HepG2 (cell line): ENCODE data around the gene TPI1. TPM values are rescaled to one million over a fixed set of nuclear protein-coding genes. Genes with fewer than 3 reads are reported as not detected.

Experiments used
- ATAC-seq: fragments of 200-7000 bp; cut with Tn5 transposase; 3 replicates; pipeline ENCODE4 v1.9.1; 2020; ENCODE audit warnings: mild to moderate bottlenecking, moderate library complexity
- BruUV-seq: library from RNA; stranded (reverse); fragments of 400-500 nt; replicated peaks from 2 replicates; lab custom pipeline; 2021; lab: Mats Ljungman, UMichigan
- CTCF ChIA-PET: fragments of 300-600 bp; formaldehyde crosslinking; extraction: SDS; loops from one replicate; lab custom pipeline; 2021; ENCODE audit warnings: low total read pairs, inconsistent platforms, low intra/inter-chr PET ratio; lab: Yijun Ruan, JAX
- POLR2A ChIA-PET: fragments of 350-600 bp; sonication (Branson Sonifier 250); formaldehyde crosslinking; loops from one replicate; lab custom pipeline; 2020; ENCODE audit warnings: antibody characterized with exemption, inconsistent platforms; lab: Yijun Ruan, JAX
- DNase-seq: peaks from one replicate; pipeline ENCODE4 v3.0.0-alpha.2; 2015; ENCODE audit warnings: low spot score
- FAIRE-seq: peaks from 3 replicates; lab custom pipeline; 2011; peaks lifted over from hg19 to GRCh38; lab: Jason Lieb, UNC
- H2AFZ ChIP-seq: one replicate; pipeline ENCODE4 v1.6.1; 2011; ENCODE audit warnings: low read length, inconsistent platforms
- H3K27ac ChIP-seq: fragments of 300-600 bp; 3 replicates; pipeline ENCODE4 v1.8.0; 2011; ENCODE audit warnings: mixed run types, mild to moderate bottlenecking, mixed read lengths, low read length, inconsistent platforms; ENCODE audit not compliant: insufficient read depth; ENCODE audit errors: extremely low read length
- H3K27me3 ChIP-seq, 2 experiments: fragments of 200-600 bp in 1 of 2; 2 replicates in 1 of 2; 3 replicates in 1 of 2; pipeline versions ENCODE4 v1.6.0 to v1.8.0; 2011; ENCODE audit warnings: low read length in 2 of 2, mild to moderate bottlenecking in 2 of 2, moderate library complexity in 2 of 2, inconsistent platforms in 1 of 2; ENCODE audit not compliant: insufficient read depth in 2 of 2, control insufficient read depth in 1 of 2
- H3K36me3 ChIP-seq, 2 experiments: fragments of 200-600 bp in 1 of 2; replicated peaks in 1 of 2; 2 replicates in 1 of 2; 3 replicates in 1 of 2; pipeline versions ENCODE4 v1.5.1 to v1.8.0; 2011; ENCODE audit warnings: low read length in 2 of 2, inconsistent platforms in 1 of 2; ENCODE audit not compliant: insufficient read depth in 2 of 2, control insufficient read depth in 1 of 2
- H3K4me1 ChIP-seq: 2 replicates; pipeline ENCODE4 v1.5.1; 2012; ENCODE audit warnings: low read length, inconsistent platforms; ENCODE audit not compliant: insufficient read depth
- H3K4me2 ChIP-seq: 2 replicates; pipeline ENCODE4 v1.6.0; 2011; ENCODE audit warnings: low read depth, low read length, inconsistent platforms
- H3K4me3 ChIP-seq, 3 experiments: fragments of 200-600 bp in 1 of 3; sonication (generic), shearing (Covaris generic) in 1 of 3; replicated peaks in 1 of 3; 2 replicates each; pipeline ENCODE4 v1.5.1; 2011 to 2016; ENCODE audit warnings: low read length in 3 of 3, inconsistent platforms in 2 of 3, low read depth in 2 of 3, mild to moderate bottlenecking in 2 of 3, control low read depth in 1 of 3, mixed read lengths in 1 of 3; ENCODE audit not compliant: insufficient read depth in 1 of 3
- H3K79me2 ChIP-seq: one replicate; pipeline ENCODE4 v1.6.1; 2011; ENCODE audit warnings: low read length, inconsistent platforms; ENCODE audit not compliant: insufficient read depth
- H3K9ac ChIP-seq: 2 replicates; pipeline ENCODE4 v1.6.0; 2011; ENCODE audit warnings: mild to moderate bottlenecking, low read depth, low read length, inconsistent platforms; ENCODE audit not compliant: insufficient read depth
- H3K9me3 ChIP-seq: 2 replicates; pipeline ENCODE4 v1.5.1; 2012; ENCODE audit warnings: mild to moderate bottlenecking, low read length
- H4K20me1 ChIP-seq: 2 replicates; pipeline ENCODE4 v1.6.0; 2011; ENCODE audit warnings: inconsistent platforms, mild to moderate bottlenecking, low read length, moderate library complexity; ENCODE audit not compliant: insufficient read depth
- DMAP1 ChIP-seq: IDR thresholded peaks from 2 replicates; pipeline ENCODE4 v1.6.1; 2016
- EEA1 ChIP-seq: sonication (generic); formaldehyde crosslinking; IDR thresholded peaks from 2 replicates; pipeline ENCODE4 v1.5.1; 2020; ENCODE audit warnings: mild to moderate bottlenecking, missing genetic modification reagents, borderline replicate concordance
- SOX6 ChIP-seq, 2 experiments: fragments of 450-650 bp in 1 of 2; sonication (generic) in 1 of 2; formaldehyde crosslinking in 1 of 2; IDR thresholded peaks; 2 replicates each; pipeline versions ENCODE4 v1.4.0 to v1.6.1; 2017 to 2020; ENCODE audit warnings: antibody characterized with exemption in 1 of 2, mild to moderate bottlenecking in 1 of 2, missing genetic modification reagents in 1 of 2
- ZFP41 ChIP-seq: sonication (generic); formaldehyde crosslinking; IDR thresholded peaks from 2 replicates; pipeline ENCODE4 v1.4.0; 2020; ENCODE audit warnings: mild to moderate bottlenecking, missing genetic modification reagents, borderline replicate concordance
- ZNF292 ChIP-seq: sonication (generic); formaldehyde crosslinking; IDR thresholded peaks from 2 replicates; pipeline ENCODE4 v1.8.1; 2022; ENCODE audit warnings: mild to moderate bottlenecking, low read depth, missing genetic modification reagents, borderline replicate concordance
- ZNF549 ChIP-seq: sonication (generic); formaldehyde crosslinking; IDR thresholded peaks from 2 replicates; pipeline ENCODE4 v1.5.0; 2020; ENCODE audit warnings: missing genetic modification reagents
- ZNF674 ChIP-seq: sonication (generic); formaldehyde crosslinking; IDR thresholded peaks from 2 replicates; pipeline ENCODE4 v1.5.0; 2020; ENCODE audit warnings: low read depth, mild to moderate bottlenecking, missing genetic modification reagents
- ZNF775 ChIP-seq: sonication (generic); formaldehyde crosslinking; IDR thresholded peaks from 2 replicates; pipeline ENCODE4 v1.4.0; 2020; ENCODE audit warnings: missing genetic modification reagents, mild to moderate bottlenecking, moderate library complexity, borderline replicate concordance
- WGBS: methylation state at CpG from one replicate; pipeline ENCODE4 v1.1.6; 2017; ENCODE audit warnings: low lambda C conversion rate; 5-methylcytosine and 5-hydroxymethylcytosine counted together
- in situ Hi-C: cut with HindIII; loops from 2 replicates; pipeline ENCODE4 v1.10.0; 2017; ENCODE audit warnings: low pct_unique_long_range_greater_than_20kb; ENCODE audit not compliant: extremely low pct_ligation_motif_present
- intact Hi-C: fragments of 100-400 bp; cut with micrococcal nuclease; formaldehyde crosslinking; loops from one replicate; pipeline ENCODE4 v1.10.0; 2022; ENCODE audit not compliant: unreplicated experiment
- polyA plus RNA-seq, 8 experiments: library from polyadenylated mRNA; depleted of rRNA in 3 of 8; stranded (reverse) in 7 of 8; unstranded in 1 of 8; fragments of >200 nt; fragmentation: Illumina TruSeq in 4 of 8; extraction: Trizol in 4 of 8; gene quantifications; 2 replicates each; pipeline versions ENCODE4 v1.2.1 to v1.2.3, GENCODE V29; 2011 to 2016; ENCODE audit warnings: low read depth in 4 of 8, missing spikeins in 1 of 8, mixed read lengths in 1 of 8; ENCODE audit not compliant: insufficient read depth in 1 of 8
- total RNA-seq, 5 experiments: library from RNA; depleted of rRNA; stranded (reverse); fragments of >200 nt; fragmentation: Illumina TruSeq; extraction: Trizol; gene quantifications; 2 replicates each; pipeline ENCODE4 v1.2.3, GENCODE V29; 2016; ENCODE audit warnings: low read depth in 1 of 5
- TF ChIP-seq, protein P1 (sequence below): sonication (generic); formaldehyde crosslinking; IDR thresholded peaks from 2 replicates; pipeline ENCODE4 v1.9.0; 2021; ENCODE audit warnings: missing genetic modification reagents, borderline replicate concordance
- TF ChIP-seq, protein P2 (sequence below): sonication (generic); formaldehyde crosslinking; IDR thresholded peaks from 2 replicates; pipeline ENCODE4 v1.4.0; 2020; ENCODE audit warnings: missing genetic modification reagents
- TF ChIP-seq, protein P3 (sequence below), 2 experiments: sonication (generic) in 1 of 2; formaldehyde crosslinking in 1 of 2; IDR thresholded peaks; 2 replicates each; pipeline versions ENCODE4 v1.4.0 to v1.6.1; 2016 to 2020; ENCODE audit warnings: borderline replicate concordance in 1 of 2, low read depth in 1 of 2, mild to moderate bottlenecking in 1 of 2, missing genetic modification reagents in 1 of 2

The TPI1 gene
- total and polyA plus RNA-seq, 2 of the 13 experiments (the other 11 are each of a cell fraction or from before 2014, with no cell fraction given), result 945 to 2,535 TPM

DNA sequence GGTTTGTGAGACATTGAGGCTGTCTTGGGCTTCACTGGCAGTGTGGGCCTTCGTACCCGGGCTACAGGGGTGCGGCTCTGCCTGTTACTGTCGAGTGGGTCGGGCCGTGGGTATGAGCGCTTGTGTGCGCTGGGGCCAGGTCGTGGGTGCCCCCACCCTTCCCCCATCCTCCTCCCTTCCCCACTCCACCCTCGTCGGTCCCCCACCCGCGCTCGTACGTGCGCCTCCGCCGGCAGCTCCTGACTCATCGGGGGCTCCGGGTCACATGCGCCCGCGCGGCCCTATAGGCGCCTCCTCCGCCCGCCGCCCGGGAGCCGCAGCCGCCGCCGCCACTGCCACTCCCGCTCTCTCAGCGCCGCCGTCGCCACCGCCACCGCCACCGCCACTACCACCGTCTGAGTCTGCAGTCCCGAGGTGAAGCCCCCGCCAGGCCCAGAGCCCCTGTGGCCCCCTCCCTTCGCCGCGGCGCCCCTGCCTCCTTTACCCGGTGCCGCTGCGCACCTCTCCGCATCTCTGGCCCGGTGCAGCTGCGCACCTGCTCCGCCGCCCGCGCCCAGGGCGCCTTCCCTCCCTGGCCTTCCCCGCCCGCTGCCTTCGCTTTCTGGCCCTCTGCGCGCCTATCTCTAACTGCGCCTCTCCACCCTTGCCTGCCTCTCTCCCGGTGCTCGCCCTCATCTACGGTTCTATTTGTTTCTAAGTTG is 47.1 kb downstream of the TPI1 start, which contains the start of gene ENO2 (continued):
- TF ChIP-seq ZFP41 (CRISPR knock-in tag) (no peak), ZNF549 (CRISPR knock-in tag) (no peak), DMAP1 (CRISPR knock-in tag) (peak; percentile 32; the same call in 1 of the 2 replicates), ZNF292 (no peak), ZNF674 (0 out of 2 replicates have a peak, but pooled peaks have one; percentile 41)

DNA sequence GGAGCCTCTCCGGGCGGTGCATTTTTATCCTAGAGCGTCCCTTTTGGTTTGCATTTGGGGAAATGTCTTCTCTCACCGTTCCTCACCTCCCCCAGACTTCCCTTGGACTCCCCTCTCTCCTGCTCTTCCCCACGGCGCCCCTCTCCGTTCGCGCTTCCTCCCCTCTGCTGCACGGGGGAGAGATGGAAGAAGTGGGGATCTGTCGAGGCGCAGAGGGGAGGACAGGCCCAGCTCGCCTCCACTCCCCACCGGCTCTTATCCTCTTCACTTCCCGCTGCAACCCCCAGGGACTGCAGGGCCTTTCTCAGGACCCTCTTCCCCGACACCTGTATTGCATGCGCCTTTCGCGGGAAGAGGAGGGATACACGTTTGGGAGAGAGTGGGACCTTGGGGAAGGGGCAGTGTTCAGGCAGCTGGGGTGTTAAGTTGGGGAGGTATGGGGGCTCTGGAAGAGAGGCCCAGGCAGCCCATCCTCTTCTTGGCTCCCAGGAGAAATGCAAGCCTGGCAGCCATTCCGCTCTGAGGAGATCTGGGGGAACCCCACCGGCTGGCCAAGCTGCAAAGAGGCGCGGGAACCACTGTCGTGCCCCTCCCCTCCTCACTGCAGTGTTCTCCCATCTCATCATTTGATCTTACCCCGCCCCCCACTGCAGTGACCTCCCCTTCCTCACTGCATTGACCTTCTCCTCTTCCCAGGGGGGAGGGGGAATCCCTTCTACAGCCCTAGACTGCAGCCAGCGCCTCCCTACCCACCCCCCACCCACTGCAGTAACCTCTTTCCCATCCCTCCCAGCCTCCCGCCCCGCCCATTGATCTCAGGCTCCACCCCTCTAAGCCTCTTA is 47.8 kb downstream of the TPI1 start:
- ChIA-PET CTCF (no interaction called here), POLR2A (interaction anchor here (0.6 to 3.1 kb wide), 9 partner anchors 13 to 193 kb away, joined by 3 to 15 read pairs (median 10); partner anchors contain the start of genes C12orf57, RNU7-1, SPSB2 and TPI1)
- H3K9me3 ChIP-seq, result no peaks in the 10 kb centered on the region
- no peak overlapping the region for H2AFZ ChIP-seq
- intact Hi-C loops (no loop called here), in situ Hi-C loops (no loop called here)
- WGBS, result 22% methylated on average over 25 of the region's 29 CpGs
- peak overlapping the region; percentile 63 to 90 (median 77) for H3K4me3 ChIP-seq
- H3K36me3 ChIP-seq, result peaks cover 5 to 24% of the 10 kb centered on the region in 2 experiments; a peak in 3 of 5 replicates
- peaks cover 48% of the 10 kb centered on the region for H3K4me1 ChIP-seq
- ATAC-seq (no peak; the same call in 2 of the 3 replicates), DNase-seq (no peak), FAIRE-seq (no peak)
- H3K27ac ChIP-seq, result peak overlapping the region; percentile 84
- peak overlapping the region; percentile 77 for H3K9ac ChIP-seq
- BruUV-seq, result TSS peak; percentile 31
- H3K27me3 ChIP-seq, result no peaks in the 10 kb centered on the region
- peaks cover 17% of the 10 kb centered on the region for H3K79me2 ChIP-seq
- H4K20me1 ChIP-seq, result no peaks in the 10 kb centered on the region
- H3K4me2 ChIP-seq, result peak overlapping the region; percentile 96
- TF ChIP-seq ZNF775 (no peak), SOX6 (IDR thresholded peaks at IDR 0.05) (no peak), SOX6 (CRISPR knock-in tag; IDR thresholded peaks at IDR 0.05) (0 out of 2 replicates have a peak, but pooled peaks have one; percentile 1), EEA1 (CRISPR knock-in tag) (peak; percentile 24; the same call in 1 of the 2 replicates)
- TF ChIP-seq, protein P1, sequence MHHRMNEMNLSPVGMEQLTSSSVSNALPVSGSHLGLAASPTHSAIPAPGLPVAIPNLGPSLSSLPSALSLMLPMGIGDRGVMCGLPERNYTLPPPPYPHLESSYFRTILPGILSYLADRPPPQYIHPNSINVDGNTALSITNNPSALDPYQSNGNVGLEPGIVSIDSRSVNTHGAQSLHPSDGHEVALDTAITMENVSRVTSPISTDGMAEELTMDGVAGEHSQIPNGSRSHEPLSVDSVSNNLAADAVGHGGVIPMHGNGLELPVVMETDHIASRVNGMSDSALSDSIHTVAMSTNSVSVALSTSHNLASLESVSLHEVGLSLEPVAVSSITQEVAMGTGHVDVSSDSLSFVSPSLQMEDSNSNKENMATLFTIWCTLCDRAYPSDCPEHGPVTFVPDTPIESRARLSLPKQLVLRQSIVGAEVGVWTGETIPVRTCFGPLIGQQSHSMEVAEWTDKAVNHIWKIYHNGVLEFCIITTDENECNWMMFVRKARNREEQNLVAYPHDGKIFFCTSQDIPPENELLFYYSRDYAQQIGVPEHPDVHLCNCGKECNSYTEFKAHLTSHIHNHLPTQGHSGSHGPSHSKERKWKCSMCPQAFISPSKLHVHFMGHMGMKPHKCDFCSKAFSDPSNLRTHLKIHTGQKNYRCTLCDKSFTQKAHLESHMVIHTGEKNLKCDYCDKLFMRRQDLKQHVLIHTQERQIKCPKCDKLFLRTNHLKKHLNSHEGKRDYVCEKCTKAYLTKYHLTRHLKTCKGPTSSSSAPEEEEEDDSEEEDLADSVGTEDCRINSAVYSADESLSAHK (CRISPR knock-in tag), result no peak
- TF ChIP-seq, protein P2, sequence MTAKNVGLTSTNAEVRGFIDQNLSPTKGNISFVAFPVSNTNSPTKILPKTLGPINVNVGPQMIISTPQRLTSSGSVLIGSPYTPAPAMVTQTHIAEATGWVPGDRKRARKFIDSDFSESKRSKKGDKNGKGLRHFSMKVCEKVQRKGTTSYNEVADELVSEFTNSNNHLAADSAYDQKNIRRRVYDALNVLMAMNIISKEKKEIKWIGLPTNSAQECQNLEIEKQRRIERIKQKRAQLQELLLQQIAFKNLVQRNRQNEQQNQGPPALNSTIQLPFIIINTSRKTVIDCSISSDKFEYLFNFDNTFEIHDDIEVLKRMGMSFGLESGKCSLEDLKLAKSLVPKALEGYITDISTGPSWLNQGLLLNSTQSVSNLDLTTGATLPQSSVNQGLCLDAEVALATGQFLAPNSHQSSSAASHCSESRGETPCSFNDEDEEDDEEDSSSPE (CRISPR knock-in tag), result no peak
- TF ChIP-seq, protein P3, sequence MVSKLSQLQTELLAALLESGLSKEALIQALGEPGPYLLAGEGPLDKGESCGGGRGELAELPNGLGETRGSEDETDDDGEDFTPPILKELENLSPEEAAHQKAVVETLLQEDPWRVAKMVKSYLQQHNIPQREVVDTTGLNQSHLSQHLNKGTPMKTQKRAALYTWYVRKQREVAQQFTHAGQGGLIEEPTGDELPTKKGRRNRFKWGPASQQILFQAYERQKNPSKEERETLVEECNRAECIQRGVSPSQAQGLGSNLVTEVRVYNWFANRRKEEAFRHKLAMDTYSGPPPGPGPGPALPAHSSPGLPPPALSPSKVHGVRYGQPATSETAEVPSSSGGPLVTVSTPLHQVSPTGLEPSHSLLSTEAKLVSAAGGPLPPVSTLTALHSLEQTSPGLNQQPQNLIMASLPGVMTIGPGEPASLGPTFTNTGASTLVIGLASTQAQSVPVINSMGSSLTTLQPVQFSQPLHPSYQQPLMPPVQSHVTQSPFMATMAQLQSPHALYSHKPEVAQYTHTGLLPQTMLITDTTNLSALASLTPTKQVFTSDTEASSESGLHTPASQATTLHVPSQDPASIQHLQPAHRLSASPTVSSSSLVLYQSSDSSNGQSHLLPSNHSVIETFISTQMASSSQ (IDR thresholded peaks at IDR 0.05; ENCODE audit: low read depth), result no peak
- TF ChIP-seq, protein P3 (CRISPR knock-in tag; IDR thresholded peaks at IDR 0.05; ENCODE audit: borderline replicate concordance), result no peak
